Measurements from ENCODE around the gene BET1L.
A peak's percentile ranks its signal among the peaks of the same experiment; 100 is the strongest.

BET1L gene

DNA sequence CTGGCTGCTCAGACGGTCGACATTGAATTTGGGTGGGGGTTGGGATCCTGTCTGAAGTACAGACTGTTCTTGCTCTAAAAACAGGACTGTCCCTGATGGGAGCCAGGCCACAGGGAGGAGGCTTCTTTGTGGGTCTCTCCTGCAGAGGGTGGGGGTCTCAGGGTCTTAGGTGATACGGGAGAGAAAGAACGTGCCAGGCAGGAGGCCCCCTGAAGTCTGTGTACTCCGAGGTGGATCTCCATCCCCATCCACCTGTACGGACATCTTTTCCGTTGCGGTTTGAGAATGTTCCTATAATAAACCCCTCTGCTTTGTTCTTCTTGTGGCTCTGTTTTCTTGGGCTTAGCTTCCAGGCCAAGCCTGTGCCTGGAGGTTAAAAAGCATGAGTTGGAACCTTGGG is 45.5 kb upstream of the BET1L start:
- Histone ChIP-seq H3K9me3 (ENCODE audit: severe bottlenecking) (no peaks in the 10 kb centered on the region), H3K4me3 (ENCODE audit: low read depth, low read length) (no peak overlapping the region), H3K36me3 (peaks cover 52% of the 10 kb centered on the region), H3K27me3 (ENCODE audit: insufficient read depth, low read depth, severe bottlenecking) (no peaks in the 10 kb centered on the region), H3K27ac (no peak overlapping the region)
- DNase-seq = no peak
- TF ChIP-seq, protein P1, sequence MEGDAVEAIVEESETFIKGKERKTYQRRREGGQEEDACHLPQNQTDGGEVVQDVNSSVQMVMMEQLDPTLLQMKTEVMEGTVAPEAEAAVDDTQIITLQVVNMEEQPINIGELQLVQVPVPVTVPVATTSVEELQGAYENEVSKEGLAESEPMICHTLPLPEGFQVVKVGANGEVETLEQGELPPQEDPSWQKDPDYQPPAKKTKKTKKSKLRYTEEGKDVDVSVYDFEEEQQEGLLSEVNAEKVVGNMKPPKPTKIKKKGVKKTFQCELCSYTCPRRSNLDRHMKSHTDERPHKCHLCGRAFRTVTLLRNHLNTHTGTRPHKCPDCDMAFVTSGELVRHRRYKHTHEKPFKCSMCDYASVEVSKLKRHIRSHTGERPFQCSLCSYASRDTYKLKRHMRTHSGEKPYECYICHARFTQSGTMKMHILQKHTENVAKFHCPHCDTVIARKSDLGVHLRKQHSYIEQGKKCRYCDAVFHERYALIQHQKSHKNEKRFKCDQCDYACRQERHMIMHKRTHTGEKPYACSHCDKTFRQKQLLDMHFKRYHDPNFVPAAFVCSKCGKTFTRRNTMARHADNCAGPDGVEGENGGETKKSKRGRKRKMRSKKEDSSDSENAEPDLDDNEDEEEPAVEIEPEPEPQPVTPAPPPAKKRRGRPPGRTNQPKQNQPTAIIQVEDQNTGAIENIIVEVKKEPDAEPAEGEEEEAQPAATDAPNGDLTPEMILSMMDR (IDR thresholded peaks at IDR 0.05; ENCODE audit: low read depth, low read length) = no peak

DNA sequence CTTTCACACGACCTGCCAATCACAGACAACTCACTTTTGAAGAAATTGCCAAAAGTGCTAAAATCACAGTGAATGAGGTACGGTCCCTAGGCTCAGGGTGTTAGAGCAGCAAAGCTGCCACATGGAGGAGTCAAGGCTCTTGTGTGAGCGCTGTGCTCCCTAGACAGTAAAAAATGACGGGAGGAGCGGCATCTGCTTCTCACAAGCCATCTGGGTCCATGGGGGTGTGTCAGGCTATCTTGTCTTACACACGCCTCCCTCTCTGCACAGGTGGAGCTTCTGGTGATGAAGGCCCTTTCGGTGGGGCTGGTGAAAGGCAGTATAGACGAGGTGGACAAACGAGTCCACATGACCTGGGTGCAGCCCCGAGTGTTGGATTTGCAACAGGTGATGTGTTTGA is 44.4 kb upstream of the BET1L start:
- DNase-seq = peak; percentile 55
- Histone ChIP-seq H3K9me3 (ENCODE audit: severe bottlenecking) (no peaks in the 10 kb centered on the region), H3K4me3 (ENCODE audit: low read depth, low read length) (no peak overlapping the region), H3K27ac (no peak overlapping the region), H3K27me3 (ENCODE audit: insufficient read depth, low read depth, severe bottlenecking) (no peaks in the 10 kb centered on the region), H3K36me3 (peaks cover 63% of the 10 kb centered on the region)
- TF ChIP-seq, protein P1 (IDR thresholded peaks at IDR 0.05; ENCODE audit: low read depth, low read length) = peak; percentile 26; the same call in 1 of the 2 replicates

DNA sequence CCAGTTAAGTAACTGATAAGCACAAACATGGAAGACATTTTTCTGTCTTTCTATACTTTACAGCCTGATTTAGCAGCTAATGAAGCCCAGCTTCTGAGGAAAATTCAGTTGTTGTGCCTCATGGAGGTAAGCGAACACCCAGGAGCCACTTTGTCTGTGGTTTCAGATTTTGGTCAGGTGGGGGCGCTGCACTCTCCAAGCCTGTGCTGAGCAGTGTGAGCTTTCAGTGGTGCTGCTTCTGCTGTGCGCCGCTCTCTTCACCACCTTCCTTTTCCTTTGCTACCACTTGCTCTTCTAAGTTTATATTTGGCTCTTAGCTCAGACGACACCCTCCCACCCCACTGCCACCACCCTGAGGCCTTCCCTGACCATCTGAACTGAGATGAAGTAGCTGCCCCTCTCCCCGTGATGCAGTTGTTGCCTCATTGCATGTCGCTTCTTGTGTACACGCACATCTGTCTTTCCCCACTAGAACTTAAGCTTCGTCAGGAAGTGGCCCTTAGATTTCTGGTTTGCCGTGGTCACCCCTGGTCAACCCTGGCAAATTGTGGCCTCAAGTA is 43.6 kb upstream of the BET1L start:
- Histone ChIP-seq H3K9me3 (ENCODE audit: severe bottlenecking) (no peaks in the 10 kb centered on the region), H3K27me3 (ENCODE audit: insufficient read depth, low read depth, severe bottlenecking) (no peaks in the 10 kb centered on the region), H3K27ac (no peak overlapping the region), H3K36me3 (peaks cover 70% of the 10 kb centered on the region), H3K4me3 (ENCODE audit: low read depth, low read length) (no peak overlapping the region)
- peak; percentile 74 for DNase-seq
- TF ChIP-seq, protein P1 (IDR thresholded peaks at IDR 0.05; ENCODE audit: low read depth, low read length) = peak; percentile 90

DNA sequence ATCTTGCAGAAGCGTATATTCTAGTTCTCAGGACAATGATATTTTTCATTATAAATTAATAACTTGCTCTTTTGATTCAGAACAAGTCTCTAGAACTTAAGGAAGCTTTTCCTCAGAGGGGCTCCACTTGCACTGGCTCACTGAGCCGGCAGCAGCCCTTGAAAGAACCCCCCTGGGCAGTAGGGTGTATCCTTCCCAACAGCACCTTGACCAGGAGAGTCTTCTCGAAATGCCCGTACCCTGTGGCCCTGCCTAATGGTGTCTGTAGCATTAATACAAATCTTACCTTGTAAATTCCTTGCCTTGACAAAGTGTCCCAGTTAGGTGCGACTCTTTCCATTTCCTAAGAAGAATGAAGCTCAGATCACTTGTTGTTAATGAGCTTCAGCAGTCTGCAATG is 43.1 kb upstream of the BET1L start:
- Histone ChIP-seq H3K9me3 (ENCODE audit: severe bottlenecking) (no peaks in the 10 kb centered on the region), H3K27me3 (ENCODE audit: insufficient read depth, low read depth, severe bottlenecking) (no peaks in the 10 kb centered on the region), H3K36me3 (peaks cover 75% of the 10 kb centered on the region), H3K27ac (no peak overlapping the region), H3K4me3 (ENCODE audit: low read depth, low read length) (no peak overlapping the region)
- DNase-seq = no peak
- TF ChIP-seq, protein P1 (IDR thresholded peaks at IDR 0.05; ENCODE audit: low read depth, low read length) = no peak

DNA sequence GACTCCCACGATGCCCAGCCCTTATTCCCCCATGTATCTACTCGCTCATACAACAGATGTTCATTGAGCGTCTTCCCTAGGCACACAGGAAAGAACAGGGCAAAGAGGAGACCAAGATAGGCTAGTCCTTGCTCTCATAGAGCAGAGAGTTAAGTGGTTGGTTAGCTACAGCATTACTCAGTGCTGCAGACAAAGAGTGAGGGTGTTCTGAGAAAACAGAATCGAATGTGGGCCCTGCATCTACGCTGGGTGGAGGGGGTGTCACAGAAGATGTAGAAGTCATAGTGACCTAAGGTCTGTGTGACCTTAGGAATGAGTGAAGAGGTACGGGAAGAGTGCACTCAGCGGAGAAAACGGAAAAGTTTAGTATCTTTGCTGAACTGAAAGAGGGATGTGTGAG is 41.9 kb upstream of the BET1L start:
- no peak overlapping the region for H3K4me3 ChIP-seq (ENCODE audit: low read depth, low read length)
- no peaks in the 10 kb centered on the region for H3K27me3 ChIP-seq (ENCODE audit: insufficient read depth, low read depth, severe bottlenecking)
- H3K27ac ChIP-seq = no peak overlapping the region
- DNase-seq = no peak
- TF ChIP-seq, protein P1 (IDR thresholded peaks at IDR 0.05; ENCODE audit: low read depth, low read length) = no peak
- H3K36me3 ChIP-seq = peaks cover 85% of the 10 kb centered on the region
- no peaks in the 10 kb centered on the region for H3K9me3 ChIP-seq (ENCODE audit: severe bottlenecking)

DNA sequence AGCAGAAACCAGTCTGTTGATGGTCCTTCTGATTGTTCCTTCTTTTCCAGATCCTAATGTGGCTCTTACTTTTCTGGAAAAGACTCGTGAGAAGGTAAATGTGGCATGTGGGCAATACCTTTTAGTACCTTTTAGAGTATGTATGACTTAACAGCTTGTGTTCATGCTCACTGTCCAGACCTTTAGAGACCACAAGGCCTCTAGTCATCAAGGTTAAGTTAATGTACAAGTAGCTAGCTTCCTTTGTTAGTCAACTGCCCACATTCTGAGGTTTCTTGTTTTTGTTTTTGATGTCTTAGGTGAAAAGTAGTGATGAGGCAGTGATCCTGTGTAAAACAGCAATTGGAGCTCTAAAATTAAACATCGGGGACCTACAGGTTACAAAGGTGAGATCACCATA is 37.2 kb upstream of the BET1L start:
- Histone ChIP-seq H3K27ac (no peak overlapping the region), H3K36me3 (peaks cover 90% of the 10 kb centered on the region), H3K9me3 (ENCODE audit: severe bottlenecking) (no peaks in the 10 kb centered on the region), H3K4me3 (ENCODE audit: low read depth, low read length) (no peak overlapping the region), H3K27me3 (ENCODE audit: insufficient read depth, low read depth, severe bottlenecking) (no peaks in the 10 kb centered on the region)
- DNase-seq = no peak
- TF ChIP-seq, protein P1 (IDR thresholded peaks at IDR 0.05; ENCODE audit: low read depth, low read length) = no peak
